Measurements from ENCODE around the gene SLC4A5. TPM values are rescaled to one million over a fixed set of nuclear protein-coding genes. Genes with fewer than 3 reads are reported as not detected.

SLC4A5 gene
- total RNA-seq, 1 experiment from 2014 or later: not detected

DNA sequence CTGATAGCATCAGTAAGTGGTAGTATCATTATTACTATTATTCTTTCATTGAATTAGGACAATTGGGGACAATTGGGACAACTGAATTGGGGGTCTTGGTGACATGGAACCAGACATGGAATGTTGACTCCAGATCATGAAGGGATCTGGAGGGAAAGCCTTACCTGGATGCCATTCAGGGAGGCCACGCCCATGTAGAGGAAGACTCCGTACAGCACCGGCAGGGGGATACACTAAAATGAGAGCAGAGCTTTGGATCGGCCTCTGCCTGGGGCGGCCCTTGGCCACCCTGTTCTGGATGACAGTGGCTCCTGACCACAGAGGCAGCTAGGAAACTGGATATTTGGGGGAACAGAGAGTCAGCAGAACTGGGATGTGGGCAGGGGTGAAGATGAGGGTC, 115.6 kb downstream of the SLC4A5 start:
- POLR2A ChIA-PET (ENCODE audit: unreplicated experiment): no interaction called here
- Histone ChIP-seq H3K4me3 (no peak overlapping the region), H3K4me2 (no peak overlapping the region), H3F3A (ENCODE audit: insufficient read depth, low read depth) (peaks cover 16% of the 10 kb centered on the region; the same call in 1 of the 2 replicates), H3K9me2 (ENCODE audit: insufficient read depth) (no peaks in the 10 kb centered on the region), H3K27ac (no peak overlapping the region), H4K20me1 (ENCODE audit: insufficient read depth) (no peaks in the 10 kb centered on the region; the same call in 1 of the 2 replicates), H3K79me2 (ENCODE audit: low read depth) (no peaks in the 10 kb centered on the region), H3K27me3 (ENCODE audit: insufficient read depth, low read depth) (no peaks in the 10 kb centered on the region), H3K9me3 (ENCODE audit: insufficient read depth, low read depth) (no peaks in the 10 kb centered on the region), H3K36me3 (ENCODE audit: low read depth) (no peaks in the 10 kb centered on the region), H2AFZ (no peak overlapping the region), H3K4me1 (replicated peaks; ENCODE audit: insufficient read depth) (no peaks in the 10 kb centered on the region)
- no peak for DNase-seq
- intact Hi-C loops (cut with micrococcal nuclease; ENCODE audit: unreplicated experiment): no loop called here
- CTCF ChIA-PET: interaction anchor here (0.6 kb wide), 1 partner anchor 178 kb away, joined by 4 read pairs; no protein-coding TSS in a partner anchor
- TF ChIP-seq, protein P1, sequence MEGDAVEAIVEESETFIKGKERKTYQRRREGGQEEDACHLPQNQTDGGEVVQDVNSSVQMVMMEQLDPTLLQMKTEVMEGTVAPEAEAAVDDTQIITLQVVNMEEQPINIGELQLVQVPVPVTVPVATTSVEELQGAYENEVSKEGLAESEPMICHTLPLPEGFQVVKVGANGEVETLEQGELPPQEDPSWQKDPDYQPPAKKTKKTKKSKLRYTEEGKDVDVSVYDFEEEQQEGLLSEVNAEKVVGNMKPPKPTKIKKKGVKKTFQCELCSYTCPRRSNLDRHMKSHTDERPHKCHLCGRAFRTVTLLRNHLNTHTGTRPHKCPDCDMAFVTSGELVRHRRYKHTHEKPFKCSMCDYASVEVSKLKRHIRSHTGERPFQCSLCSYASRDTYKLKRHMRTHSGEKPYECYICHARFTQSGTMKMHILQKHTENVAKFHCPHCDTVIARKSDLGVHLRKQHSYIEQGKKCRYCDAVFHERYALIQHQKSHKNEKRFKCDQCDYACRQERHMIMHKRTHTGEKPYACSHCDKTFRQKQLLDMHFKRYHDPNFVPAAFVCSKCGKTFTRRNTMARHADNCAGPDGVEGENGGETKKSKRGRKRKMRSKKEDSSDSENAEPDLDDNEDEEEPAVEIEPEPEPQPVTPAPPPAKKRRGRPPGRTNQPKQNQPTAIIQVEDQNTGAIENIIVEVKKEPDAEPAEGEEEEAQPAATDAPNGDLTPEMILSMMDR (conservative IDR thresholded peaks at IDR 0.05): no peak
- no peak for TF ChIP-seq EZH2 (IDR thresholded peaks at IDR 0.05; ENCODE audit: low read depth)
- BruUV-seq (replicated peaks): no TSS peak

DNA sequence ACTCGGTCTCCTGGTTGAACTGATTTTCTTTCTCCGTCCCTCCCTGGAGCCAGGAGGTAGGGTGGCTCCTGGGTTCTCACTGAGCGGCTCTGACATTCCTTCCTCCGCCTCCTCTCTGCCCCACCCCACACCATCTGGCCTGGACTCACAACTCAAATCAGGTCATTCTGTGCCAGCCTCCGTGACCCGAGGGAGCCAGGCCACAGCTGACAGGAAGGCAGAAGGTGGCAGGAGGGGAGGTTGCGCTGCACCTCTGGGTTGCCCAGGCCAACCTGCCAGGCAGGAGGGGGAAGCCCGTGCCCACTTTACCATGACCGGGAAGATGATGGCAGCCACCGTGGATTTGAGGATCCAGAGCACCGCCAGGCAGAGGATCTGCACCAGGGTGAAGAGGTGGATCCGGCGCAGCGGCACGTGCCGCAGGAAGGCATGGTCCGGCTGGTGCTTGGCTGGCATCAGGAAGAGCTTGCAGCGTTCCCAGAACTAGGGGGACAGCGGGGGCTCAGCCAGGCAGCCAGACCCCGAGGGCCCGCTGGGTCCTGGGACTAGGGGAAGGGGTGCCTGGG, 116.5 kb downstream of the SLC4A5 start:
- Histone ChIP-seq H3K27ac (no peak overlapping the region), H2AFZ (no peak overlapping the region), H4K20me1 (ENCODE audit: insufficient read depth) (peaks cover 6% of the 10 kb centered on the region; the same call in 1 of the 2 replicates), H3K9me2 (ENCODE audit: insufficient read depth) (no peaks in the 10 kb centered on the region), H3K36me3 (ENCODE audit: low read depth) (no peaks in the 10 kb centered on the region), H3K4me3 (no peak overlapping the region), H3K27me3 (ENCODE audit: insufficient read depth, low read depth) (no peaks in the 10 kb centered on the region), H3K9me3 (ENCODE audit: insufficient read depth, low read depth) (no peaks in the 10 kb centered on the region), H3K4me1 (replicated peaks; ENCODE audit: insufficient read depth) (no peaks in the 10 kb centered on the region), H3F3A (ENCODE audit: insufficient read depth, low read depth) (peaks cover 25% of the 10 kb centered on the region; the same call in 1 of the 2 replicates), H3K4me2 (no peak overlapping the region), H3K79me2 (ENCODE audit: low read depth) (no peaks in the 10 kb centered on the region)
- ChIA-PET CTCF (interaction anchor here (0.6 kb wide), 1 partner anchor 30 kb away, joined by 3 read pairs; no protein-coding TSS in a partner anchor), POLR2A (ENCODE audit: unreplicated experiment) (interaction anchor here (0.6 kb wide), 1 partner anchor 8 kb away, joined by 4 read pairs; no protein-coding TSS in a partner anchor)
- BruUV-seq (replicated peaks): no TSS peak
- TF ChIP-seq EZH2 (IDR thresholded peaks at IDR 0.05; ENCODE audit: low read depth): no peak
- TF ChIP-seq, protein P1 (conservative IDR thresholded peaks at IDR 0.05): no peak
- DNase-seq: no peak
- intact Hi-C loops (cut with micrococcal nuclease; ENCODE audit: unreplicated experiment): no loop called here

DNA sequence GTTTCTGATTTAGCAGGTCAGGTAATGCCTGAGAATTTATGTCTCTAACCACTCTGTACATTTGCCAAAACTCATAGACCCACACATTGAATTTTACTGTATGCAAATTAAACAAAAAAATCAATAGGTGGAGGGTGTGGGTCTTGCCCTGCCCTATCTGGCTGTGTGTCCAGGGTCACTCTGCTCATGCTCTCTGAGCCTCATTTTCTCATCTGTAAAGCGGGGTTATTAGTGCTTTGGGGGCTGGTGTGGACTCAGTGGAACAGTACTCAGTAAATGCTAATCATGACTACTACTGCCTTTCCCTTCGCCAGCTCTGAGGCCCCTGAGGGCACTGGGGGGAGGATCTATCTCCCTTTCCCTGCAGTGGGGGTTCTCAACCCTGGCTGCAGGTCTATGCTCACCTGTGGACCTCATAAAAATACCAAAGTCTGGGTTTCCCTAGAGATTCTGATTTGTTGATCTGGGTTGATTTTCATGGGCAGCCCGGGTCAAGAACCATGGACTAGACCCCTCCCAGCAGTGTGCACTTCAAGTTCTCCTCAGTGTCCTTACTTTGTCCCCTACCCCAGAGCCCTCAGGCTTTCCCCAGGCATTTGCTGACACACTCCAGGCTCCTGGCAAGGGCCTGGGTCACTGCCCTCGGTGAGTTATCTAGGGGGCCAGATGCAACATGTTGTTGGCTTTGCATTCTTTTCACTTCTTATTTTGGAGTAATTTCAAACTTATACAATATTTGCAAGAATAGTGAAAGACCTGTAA, 117.3 kb downstream of the SLC4A5 start:
- Histone ChIP-seq H3K4me3 (no peak overlapping the region), H2AFZ (no peak overlapping the region), H3K4me1 (replicated peaks; ENCODE audit: insufficient read depth) (no peaks in the 10 kb centered on the region), H3K9me2 (ENCODE audit: insufficient read depth) (no peaks in the 10 kb centered on the region), H3K79me2 (ENCODE audit: low read depth) (no peaks in the 10 kb centered on the region), H3K4me2 (no peak overlapping the region), H3K9me3 (ENCODE audit: insufficient read depth, low read depth) (no peaks in the 10 kb centered on the region), H3F3A (ENCODE audit: insufficient read depth, low read depth) (peaks cover 34% of the 10 kb centered on the region; the same call in 1 of the 2 replicates), H3K27ac (no peak overlapping the region), H3K27me3 (ENCODE audit: insufficient read depth, low read depth) (no peaks in the 10 kb centered on the region), H3K36me3 (ENCODE audit: low read depth) (no peaks in the 10 kb centered on the region), H4K20me1 (ENCODE audit: insufficient read depth) (peaks cover 6% of the 10 kb centered on the region; the same call in 1 of the 2 replicates)
- DNase-seq: no peak
- POLR2A ChIA-PET (ENCODE audit: unreplicated experiment): interaction anchor here (0.6 kb wide), 1 partner anchor 9 kb away, joined by 4 read pairs; no protein-coding TSS in a partner anchor
- BruUV-seq (replicated peaks): no TSS peak
- CTCF ChIA-PET: no interaction called here
- TF ChIP-seq EZH2 (IDR thresholded peaks at IDR 0.05; ENCODE audit: low read depth): no peak
- TF ChIP-seq, protein P1 (conservative IDR thresholded peaks at IDR 0.05): no peak
- intact Hi-C loops (cut with micrococcal nuclease; ENCODE audit: unreplicated experiment): no loop called here
